Heart left ventricle (tissue), 16 donors: ENCODE data around the gene RNF6. TPM values are rescaled to one million over a fixed set of nuclear protein-coding genes. Genes with fewer than 3 reads are reported as not detected.

Experiments used
- ATAC-seq, 4 donors: fragments of 200-7000 bp; cut with Tn5 transposase; one replicate each; pipeline ENCODE4 v1.9.1; 2020 to 2022; ENCODE audit warnings: moderate library complexity in 4 of 4, mild to moderate bottlenecking in 3 of 4, moderate number of reproducible peaks in 1 of 4
- DNase-seq, 5 donors: peaks; one replicate each; pipeline ENCODE4 v3.0.0-alpha.2; 2020
- H3K27ac ChIP-seq, 12 donors: fragments of 200-600 bp; sonication (generic) in 4 of 12; one replicate each; pipeline versions ENCODE4 v1.5.0 to v1.8.0; 2016 to 2022; ENCODE audit warnings: mild to moderate bottlenecking in 2 of 12
- H3K27me3 ChIP-seq, 9 donors: fragments of 200-600 bp; sonication (generic) in 2 of 9; one replicate each; pipeline versions ENCODE4 v1.5.1 to v1.8.0; 2016 to 2022; ENCODE audit warnings: mild to moderate bottlenecking in 3 of 9
- H3K36me3 ChIP-seq, 9 donors: fragments of 200-600 bp; sonication (generic) in 2 of 9; one replicate each; pipeline versions ENCODE4 v1.5.0 to v1.8.0; 2018 to 2022; ENCODE audit warnings: mild to moderate bottlenecking in 2 of 9
- H3K4me1 ChIP-seq, 12 donors: fragments of 200-600 bp; sonication (generic) in 4 of 12; one replicate each; pipeline versions ENCODE4 v1.5.0 to v1.8.0; 2016 to 2022; ENCODE audit warnings: mild to moderate bottlenecking in 3 of 12
- H3K4me3 ChIP-seq, 12 donors: fragments of 200-600 bp; sonication (generic) in 4 of 12; one replicate each; pipeline versions ENCODE4 v1.5.0 to v1.8.0; 2017 to 2022; ENCODE audit warnings: mild to moderate bottlenecking in 9 of 12, moderate library complexity in 4 of 12
- H3K9me3 ChIP-seq, 12 donors: fragments of 200-600 bp; sonication (generic) in 4 of 12; one replicate each; pipeline versions ENCODE4 v1.5.0 to v1.8.0; 2016 to 2022; ENCODE audit warnings: mild to moderate bottlenecking in 1 of 12
- CTCF ChIP-seq, 12 donors: fragments of 200-600 bp; sonication (generic) in 4 of 12; IDR thresholded peaks; one replicate each; pipeline versions ENCODE4 v1.5.0 to v1.8.0; 2018 to 2022; ENCODE audit warnings: antibody characterized with exemption in 12 of 12, mild to moderate bottlenecking in 5 of 12
- POLR2A ChIP-seq, 2 donors: fragments of 450-650 bp; IDR thresholded peaks; one replicate each; pipeline ENCODE4 v1.6.1; 2017; ENCODE audit warnings: antibody characterized with exemption in 2 of 2, mild to moderate bottlenecking in 2 of 2, moderate library complexity in 2 of 2
- WGBS, 4 donors: extraction: QIAGEN DNeasy Blood & Tissue Kit in 2 of 4; methylation state at CpG; one replicate each; pipeline versions ENCODE4 v1.1.5 to v1.1.7; 2013 to 2018; 5-methylcytosine and 5-hydroxymethylcytosine counted together
- intact Hi-C, 10 donors: fragments of 100-400 bp; cut with DNase I; formaldehyde crosslinking; loops; one replicate each; pipeline versions ENCODE4 v1.11.1 to v1.14.2; 2022
- polyA plus RNA-seq, 2 donors: library from polyadenylated mRNA; stranded (reverse); fragments of 200-250 nt; gene quantifications; one replicate each; pipeline ENCODE4 v1.2.3, GENCODE V29; 2013
- total RNA-seq, 9 donors: library from RNA; depleted of rRNA in 2 of 9; stranded (reverse); fragments of >200 nt in 2 of 9; fragmentation: NEBNext Ultra II Directional in 3 of 9; extraction: Animal tissue kit (Norgen Biotek cat#: 25700) in 3 of 9; gene quantifications; one replicate each; pipeline versions ENCODE4 v1.1.0 to v1.2.4, GENCODE V29; 2016 to 2023
- donor health status: ischemic (EF 13 %, LVEDD 7.1; RV severe dilation, severe dysfunction).
- donor health status: healthy with polysubstance abuse.
- donor health status: DM: no; HTN: yes; CAD: no.
- donor health status: DM: no; HTN: no; CAD: no.
- donor health status: ischemic (EF 25% LVEDD 6.9; RV normal size, moderate dysfunction).
- donor health status: ischemic (EF 25% LVEDD 5.7; RV mildly dilated, moderate dysfunction).
- donor health status: healthy.
- donor health status: DM: yes; HTN: yes; CAD: no.
- donor health status: ischemic (EF 35%, LVEDD 5.7; RV mildly dilated, moderate dysfunction).
- donor health status: nonischemic (EF 11% LVEDD 7.7; RV severe dilation, severe dysfunction).
- donor health status: DM: yes; HTN: yes; CAD: no.
- donor health status: PGD.
- donor health status: ischemic (EF 29% LVEDD 5.4; RV normal size, mild dysfunction).
- donor health status: nonischemic (EF 23%, LVEDD 6.1; RV moderate dilation, normal function).

The RNF6 gene
- total and polyA plus RNA-seq, 11 donors = 8.6 to 38.2 (median 23.8) TPM

GRCh38 chr13:26200811-26201210, 21.3 kb downstream of the RNF6 start:
- Histone ChIP-seq H3K27me3 (no peaks in the 10 kb centered on the region), H3K4me3 (no peak overlapping the region), H3K27ac (no peak overlapping the region), H3K4me1 (peaks cover 0 to 21% (median 9%) of the 10 kb centered on the region in 12 donors), H3K9me3 (peaks cover 0 to 15% (median 7%) of the 10 kb centered on the region in 12 donors), H3K36me3 (peaks cover 0 to 14% (median under 1%) of the 10 kb centered on the region in 9 donors)
- no peak for DNase-seq
- TF ChIP-seq POLR2A (IDR thresholded peaks at IDR 0.05) = no peak
- intact Hi-C loops = no loop called here
- no peak for ATAC-seq

DNA sequence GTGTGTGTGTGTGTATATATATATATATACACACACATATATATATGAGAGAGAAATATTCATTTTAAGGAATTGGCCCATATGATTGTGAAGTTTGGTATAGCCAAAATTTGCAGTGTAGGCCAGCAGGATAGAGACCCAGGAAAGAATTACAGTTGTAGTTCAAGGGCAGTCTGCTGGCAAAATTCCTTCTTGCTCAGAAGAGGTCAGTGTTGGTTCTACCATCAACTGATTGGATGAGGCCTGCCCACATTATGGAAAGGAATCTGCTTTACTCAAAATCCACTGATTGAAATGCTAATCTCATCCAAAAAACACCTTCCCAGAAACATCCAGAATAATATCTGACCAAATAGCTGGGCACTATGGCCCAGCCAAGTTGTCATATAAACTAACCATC, 24.0 kb downstream of the RNF6 start:
- peaks cover 0 to 5% (median 0%) of the 10 kb centered on the region in 9 donors for H3K36me3 ChIP-seq
- no peak overlapping the region for H3K4me3 ChIP-seq
- peaks cover 0 to 15% (median 8%) of the 10 kb centered on the region in 12 donors for H3K4me1 ChIP-seq
- intact Hi-C loops = no loop called here
- H3K27ac ChIP-seq = no peak overlapping the region
- TF ChIP-seq CTCF (IDR thresholded peaks at IDR 0.05) (peak in 1 of 12 donors; percentile 8), POLR2A (IDR thresholded peaks at IDR 0.05) (no peak)
- peaks cover 0 to 25% (median 10%) of the 10 kb centered on the region in 12 donors for H3K9me3 ChIP-seq
- DNase-seq (no peak), ATAC-seq (no peak)
- no peaks in the 10 kb centered on the region for H3K27me3 ChIP-seq

GRCh38 chr13:26197298-26197697, 24.8 kb downstream of the RNF6 start:
- DNase-seq = no peak
- intact Hi-C loops = no loop called here
- TF ChIP-seq POLR2A (IDR thresholded peaks at IDR 0.05) (no peak), CTCF (IDR thresholded peaks at IDR 0.05) (no peak)

GRCh38 chr13:26186995-26187394, 35.1 kb downstream of the RNF6 start:
- H3K27me3 ChIP-seq = no peaks in the 10 kb centered on the region
- intact Hi-C loops = loop anchor here in 4 of 10 donors (2.0 to 10.0 kb wide), 5 partner anchors 35 to 748 kb away; partner anchors contain the start of gene RNF6 (in 2 of the 4)
- H3K4me3 ChIP-seq = peak overlapping the region in 11 of 12 donors; percentile 44 to 77 (median 73)
- 39 to 57% (median 49%) methylated on average over 15 to 22 of the region's 22 CpGs for WGBS, 4 donors
- peak in 1 of 5 donors; percentile 23 for DNase-seq
- H3K27ac ChIP-seq = peak overlapping the region in 9 of 12 donors; percentile 35 to 94 (median 75)
- no peaks in the 10 kb centered on the region for H3K9me3 ChIP-seq
- H3K36me3 ChIP-seq = no peaks in the 10 kb centered on the region
- TF ChIP-seq POLR2A (IDR thresholded peaks at IDR 0.05) = no peak
- TF ChIP-seq CTCF (IDR thresholded peaks at IDR 0.05) = no peak
- ATAC-seq = no peak
- H3K4me1 ChIP-seq = peaks cover 0 to 22% (median 6%) of the 10 kb centered on the region in 12 donors

More at GRCh38 chr13:26197298-26197697, 24.8 kb downstream of the RNF6 start:
- H3K27ac ChIP-seq = no peak overlapping the region
- no peaks in the 10 kb centered on the region for H3K27me3 ChIP-seq
- peaks cover 0 to 32% (median 14%) of the 10 kb centered on the region in 12 donors for H3K9me3 ChIP-seq
- peaks cover 0 to 7% (median 6%) of the 10 kb centered on the region in 12 donors for H3K4me1 ChIP-seq
- H3K36me3 ChIP-seq = peaks cover 0 to 6% (median 0%) of the 10 kb centered on the region in 9 donors
- ATAC-seq = no peak
- H3K4me3 ChIP-seq = no peak overlapping the region
